A549 (cell line): ENCODE measurements around the gene ANO4. TPM values are rescaled to one million over a fixed set of nuclear protein-coding genes. Genes with fewer than 3 reads are reported as not detected.

Experiments used
- ATAC-seq, 2 experiments: fragments of 200-7000 bp in 1 of 2; fragments of >200 bp in 1 of 2; cut with Nextera tagmentation in 1 of 2; cut with Tn5 transposase in 1 of 2; 3 replicates each; pipeline versions ENCODE4 v1.8.0 to v1.9.1; 2018 to 2020; ENCODE audit warnings: mild to moderate bottlenecking in 1 of 2, moderate library complexity in 1 of 2
- CTCF ChIA-PET: fragments of 300-600 bp; sonication (Branson Sonifier 250); formaldehyde crosslinking; extraction: SDS; loops from one replicate; lab custom pipeline; 2021; ENCODE audit warnings: antibody characterized with exemption, inconsistent platforms; lab: Yijun Ruan, JAX
- POLR2A ChIA-PET: fragments of 350-600 bp; formaldehyde crosslinking; extraction: SDS; loops from one replicate; lab custom pipeline; 2021; ENCODE audit warnings: antibody characterized with exemption, inconsistent platforms; lab: Yijun Ruan, JAX
- DNase-seq, 2 experiments: peaks; one replicate each; pipeline versions ENCODE4 v3.0.0 to v3.0.0-alpha.2; 2011 to 2016; ENCODE audit warnings: low read depth in 1 of 2, low spot score in 1 of 2
- FAIRE-seq: peaks from 2 replicates; lab custom pipeline; 2011; peaks lifted over from hg19 to GRCh38; lab: Jason Lieb, UNC
- H3K27ac ChIP-seq, 2 experiments: fragments of >200 bp; sonication (Bioruptor Twin); formaldehyde crosslinking; 3 replicates each; pipeline ENCODE4 v1.5.1; 2016 to 2017
- H3K4me1 ChIP-seq: fragments of >200 bp; sonication (Bioruptor Twin); formaldehyde crosslinking; 3 replicates; pipeline ENCODE4 v1.6.1; 2016
- H3K4me2 ChIP-seq: fragments of >200 bp; sonication (Bioruptor Twin); formaldehyde crosslinking; 3 replicates; pipeline ENCODE4 v1.6.1; 2016
- H3K4me3 ChIP-seq: fragments of >200 bp; sonication (Bioruptor Twin); formaldehyde crosslinking; 3 replicates; pipeline ENCODE4 v1.5.1; 2016
- H3K9me3 ChIP-seq: fragments of >200 bp; sonication (Bioruptor Twin); formaldehyde crosslinking; 3 replicates; pipeline ENCODE4 v1.6.1; 2016
- ATOH8 ChIP-seq: fragments of 250-450 bp; sonication (Bioruptor Pico); IDR thresholded peaks from 2 replicates; pipeline ENCODE4 v1.5.0; 2020; ENCODE audit warnings: low read depth, mild to moderate bottlenecking, moderate library complexity
- CBX2 ChIP-seq: fragments of 200-600 bp; sonication (generic); IDR thresholded peaks from 2 replicates; pipeline ENCODE4 v1.6.1; 2016; ENCODE audit warnings: low read depth, mild to moderate bottlenecking, borderline replicate concordance
- CHD2 ChIP-seq: fragments of 150-350 bp; IDR thresholded peaks from 2 replicates; pipeline ENCODE4 v1.6.1; 2014; ENCODE audit warnings: low read length; ENCODE audit not compliant: partially characterized antibody
- CHD4 ChIP-seq: fragments of 200-600 bp; sonication (generic); IDR thresholded peaks from 2 replicates; pipeline ENCODE4 v1.6.1; 2016; ENCODE audit warnings: antibody characterized with exemption, mild to moderate bottlenecking, borderline replicate concordance
- E2F6 ChIP-seq: IDR thresholded peaks from 2 replicates; pipeline ENCODE4 v1.6.1; 2012; ENCODE audit warnings: low read depth, borderline replicate concordance
- EHMT2 ChIP-seq: fragments of 200-600 bp; sonication (generic); IDR thresholded peaks from 2 replicates; pipeline ENCODE4 v1.6.1; 2016; ENCODE audit warnings: antibody characterized with exemption, low read depth, mild to moderate bottlenecking, moderate library complexity
- HDAC2 ChIP-seq: fragments of 200-600 bp; sonication (generic); IDR thresholded peaks from 2 replicates; pipeline ENCODE4 v1.6.1; 2016
- HES2 ChIP-seq: fragments of >200 bp; sonication (Bioruptor Twin); formaldehyde crosslinking; IDR thresholded peaks from 2 replicates; pipeline ENCODE4 v1.6.1; 2016
- HOXB13 ChIP-seq: fragments of 250-450 bp; sonication (Bioruptor Pico); IDR thresholded peaks from 2 replicates; pipeline ENCODE4 v1.5.0; 2020; ENCODE audit warnings: low read depth, mild to moderate bottlenecking, moderate library complexity
- JUN ChIP-seq, 2 experiments: fragments of >200 bp; sonication (Bioruptor Twin); formaldehyde crosslinking; IDR thresholded peaks; 2 replicates in 1 of 2; 3 replicates in 1 of 2; pipeline ENCODE4 v1.6.1; 2016 to 2017
- JUNB ChIP-seq: fragments of >200 bp; sonication (Bioruptor Twin); formaldehyde crosslinking; IDR thresholded peaks from 2 replicates; pipeline ENCODE4 v1.6.1; 2016
- KDM1A ChIP-seq: fragments of 200-600 bp; sonication (generic); IDR thresholded peaks from 2 replicates; pipeline ENCODE4 v1.6.1; 2016; ENCODE audit warnings: low read depth, mild to moderate bottlenecking
- MAFK ChIP-seq: fragments of 450-650 bp; IDR thresholded peaks from 2 replicates; pipeline ENCODE4 v1.6.1; 2014; ENCODE audit not compliant: partially characterized antibody
- NPAS2 ChIP-seq: fragments of 250-450 bp; sonication (Bioruptor Pico); IDR thresholded peaks from 2 replicates; pipeline ENCODE4 v1.8.0; 2022; ENCODE audit warnings: mild to moderate bottlenecking, moderate library complexity, borderline replicate concordance
- NR3C1 ChIP-seq: fragments of >200 bp; sonication (Bioruptor Twin); formaldehyde crosslinking; IDR thresholded peaks from 3 replicates; pipeline ENCODE4 v1.6.1; 2017
- RCOR1 ChIP-seq: fragments of 150-350 bp; IDR thresholded peaks from 2 replicates; pipeline ENCODE4 v1.6.1; 2014; ENCODE audit warnings: antibody characterized with exemption, low read length, low read depth
- WGBS: methylation state at CpG from one replicate; pipeline ENCODE4 v1.1.6; 2017; ENCODE audit errors: missing lambda C conversion rate; 5-methylcytosine and 5-hydroxymethylcytosine counted together
- polyA minus RNA-seq: library from RNA; depleted of rRNA, polyadenylated mRNA; stranded (reverse); fragments of >200 nt; gene quantifications from 2 replicates; pipeline ENCODE4 v1.2.3, GENCODE V29; 2011; rRNA and poly(A)+ RNA removed
- polyA plus RNA-seq, 4 experiments: library from polyadenylated mRNA; depleted of rRNA in 3 of 4; stranded (reverse); fragments of >200 nt; fragmentation: RNase III in 1 of 4; extraction: RNeasy Plus Mini Kit Qiagen cat#74134 plus additional on column Dnase treatment in 1 of 4; gene quantifications; 2 replicates in 3 of 4; 3 replicates in 1 of 4; pipeline ENCODE4 v1.2.3, GENCODE V29; 2011 to 2017

ANO4 gene
- 0.12 and 0.17 TPM in 2 replicates for polyA plus RNA-seq (2011; rRNA removed)
- 0.03 and 0.05 TPM in 2 replicates for polyA plus RNA-seq (2012; cell fraction: cytosol; rRNA removed)
- 0.01 and 0.04 TPM in 2 replicates for polyA plus RNA-seq (2012; cell fraction: nucleus; rRNA removed)
- polyA plus RNA-seq (2017; fragmentation: RNase III; extraction: RNeasy Plus Mini Kit Qiagen cat#74134 plus additional on column Dnase treatment) = 0.03 TPM in 2 of 3 replicates, not detected in the other
- polyA minus RNA-seq = not detected in 2 replicates

DNA sequence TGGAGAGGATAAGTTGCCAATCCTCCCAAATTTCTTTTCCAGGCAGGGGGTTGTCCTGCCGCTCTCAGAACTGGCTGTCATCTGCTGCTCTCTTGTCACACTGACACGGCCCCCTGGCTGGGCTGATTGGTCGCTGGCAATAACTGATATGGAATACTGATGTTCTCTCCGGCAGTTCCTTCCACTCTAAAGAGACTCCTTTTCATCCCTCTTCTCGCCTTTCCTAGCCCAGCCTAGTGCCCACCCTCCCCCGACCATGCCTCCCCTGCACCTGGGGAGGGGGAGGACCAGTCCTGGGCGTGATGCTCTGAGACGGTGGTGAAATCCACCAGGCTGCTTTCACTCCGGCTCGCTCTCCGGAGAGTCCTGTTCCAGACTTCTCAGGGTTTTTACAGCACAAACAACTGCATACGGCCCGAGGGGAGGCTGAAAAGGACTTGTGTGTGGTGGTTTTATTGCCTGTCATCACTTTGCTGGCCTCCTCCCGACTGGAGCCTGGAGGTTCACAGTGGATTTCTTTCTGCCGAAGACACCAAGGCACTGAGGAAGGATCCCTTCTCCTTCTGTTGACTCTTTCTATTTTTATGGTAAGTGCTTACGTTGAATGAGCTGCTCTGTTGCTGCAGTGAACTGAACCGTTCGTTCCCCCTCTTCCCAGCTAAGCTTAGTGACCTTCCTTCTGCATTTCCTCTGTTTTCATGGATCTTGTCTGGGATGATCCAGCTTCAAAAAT, at the start of gene ANO4:
TSS of gene ANO4 (plus strand) at position 336 of the 733 bp plus-strand sequence. CDS start 107,010 bp downstream, outside the sequence.
- TF ChIP-seq NPAS2 (no peak), ATOH8 (CRISPR knock-in tag) (no peak), E2F6 (no peak), HOXB13 (CRISPR knock-in tag) (no peak), EHMT2 (no peak)
- Histone ChIP-seq H3K4me3 (no peak within 1 kb of the TSS), H3K4me2 (peak within 1 kb of the TSS; percentile 52), H3K9me3 (no peaks in the 10 kb centered on the region), H3K27ac (no peak within 1 kb of the TSS), H3K4me1 (no peaks in the 10 kb centered on the region)
- ChIA-PET POLR2A (no interaction called here), CTCF (no interaction called here)
- DNase-seq (no peak), ATAC-seq (peak; percentile 48 to 60; a peak in 3 of 6 replicates), FAIRE-seq (no peak)
- WGBS = 9% methylated on average over 17 of the region's 18 CpGs

GRCh38 chr12:100745378-100746071, 49.1 kb upstream of the ANO4 start:
- WGBS = 1% methylated on average over 3 of the region's 3 CpGs
- no peak for TF ChIP-seq CHD4
- TF ChIP-seq MAFK = peak; percentile 91

GRCh38 chr12:100752841-100753240, 41.7 kb upstream of the ANO4 start:
- Histone ChIP-seq H3K4me3 (no peak overlapping the region), H3K27ac (no peak overlapping the region), H3K4me2 (no peak overlapping the region), H3K9me3 (no peaks in the 10 kb centered on the region), H3K4me1 (no peaks in the 10 kb centered on the region)
- POLR2A ChIA-PET = no interaction called here
- DNase-seq (no peak), FAIRE-seq (no peak), ATAC-seq (no peak)
- TF ChIP-seq CBX2 = no peak
- no peak for TF ChIP-seq RCOR1
- TF ChIP-seq KDM1A = no peak
- no peak for TF ChIP-seq JUNB
- no peak for TF ChIP-seq HES2
- no peak for TF ChIP-seq CHD2
- TF ChIP-seq NPAS2 = no peak
- no peak for TF ChIP-seq HDAC2
- TF ChIP-seq JUN (IDR thresholded peaks at IDR 0.05) = no peak
- TF ChIP-seq NR3C1 = no peak
- no peak for TF ChIP-seq E2F6
- CTCF ChIA-PET = no interaction called here
- 12% methylated on average over 2 of the region's 2 CpGs for WGBS

More at GRCh38 chr12:100745378-100746071, 49.1 kb upstream of the ANO4 start:
- peaks cover 3% of the 10 kb centered on the region; the same call in 1 of the 3 replicates for H3K9me3 ChIP-seq
- no peak for DNase-seq
- no peak overlapping the region for H3K27ac ChIP-seq
- H3K4me3 ChIP-seq = no peak overlapping the region
- ChIA-PET CTCF (interaction anchor here (1.5 to 2.0 kb wide), 2 partner anchors 12 to 73 kb away, joined by 4 to 9 read pairs; no protein-coding TSS in a partner anchor), POLR2A (no interaction called here)
- H3K4me2 ChIP-seq = no peak overlapping the region
- no peaks in the 10 kb centered on the region for H3K4me1 ChIP-seq
- no peak for ATAC-seq
- FAIRE-seq = no peak
